ENCODE measurements around the gene SLC25A23.

The SLC25A23 gene

GRCh38 chr19:6453951-6454565, 5.5 kb downstream of the SLC25A23 start:
- H3K4me3 ChIP-seq (ENCODE audit: low read length) = no peak overlapping the region
- no peaks in the 10 kb centered on the region for H3K9me3 ChIP-seq (replicated peaks; ENCODE audit: insufficient read depth, low read length)
- H3K9ac ChIP-seq (ENCODE audit: low read length) = no peak overlapping the region
- no peak overlapping the region for H3K27ac ChIP-seq (ENCODE audit: low read length)
- TF ChIP-seq EZH2 (optimal IDR thresholded peaks at IDR 0.05; ENCODE audit: low read depth, low read length) = no peak
- no peak for TF ChIP-seq CTCF (IDR thresholded peaks at IDR 0.05; ENCODE audit: low read length)
- TF ChIP-seq EZH2phosphoT487 (IDR thresholded peaks at IDR 0.05; ENCODE audit: low read length) = no peak
- H3K4me2 ChIP-seq (ENCODE audit: low read depth, low read length) = no peak overlapping the region
- no peaks in the 10 kb centered on the region for H4K20me1 ChIP-seq (ENCODE audit: insufficient read depth, low read length)
- no peak overlapping the region for H2AFZ ChIP-seq (ENCODE audit: low read length)
- H3K9me2 ChIP-seq (replicated peaks; ENCODE audit: insufficient read depth, low read length) = no peaks in the 10 kb centered on the region
- H3K36me3 ChIP-seq (replicated peaks; ENCODE audit: insufficient read depth, low read length) = 0 out of 2 replicates have a peak, but pooled peaks cover 5% of the 10 kb centered on the region
- H3K79me2 ChIP-seq (ENCODE audit: low read length) = no peaks in the 10 kb centered on the region
- peaks cover 7% of the 10 kb centered on the region; the same call in 1 of the 2 replicates for H3K4me1 ChIP-seq (ENCODE audit: low read length)
- no peaks in the 10 kb centered on the region for H3K27me3 ChIP-seq (replicated peaks; ENCODE audit: insufficient read depth, low read length)
- H3F3A ChIP-seq (ENCODE audit: insufficient read depth, low read length) = no peaks in the 10 kb centered on the region
- no peak for DNase-seq

- no peaks in the 10 kb centered on the region for H3F3A ChIP-seq (ENCODE audit: insufficient read depth, low read length)
- H2AFZ ChIP-seq (ENCODE audit: low read length) = no peak overlapping the region
- DNase-seq = no peak
- no peaks in the 10 kb centered on the region for H3K27me3 ChIP-seq (replicated peaks; ENCODE audit: insufficient read depth, low read length)
- H3K9ac ChIP-seq (ENCODE audit: low read length) = no peak overlapping the region
- H3K36me3 ChIP-seq (replicated peaks; ENCODE audit: insufficient read depth, low read length) = 0 out of 2 replicates have a peak, but pooled peaks cover 5% of the 10 kb centered on the region
- H3K4me2 ChIP-seq (ENCODE audit: low read depth, low read length) = no peak overlapping the region
- H3K4me3 ChIP-seq (ENCODE audit: low read length) = no peak overlapping the region
- no peak overlapping the region for H3K27ac ChIP-seq (ENCODE audit: low read length)
- TF ChIP-seq EZH2 (optimal IDR thresholded peaks at IDR 0.05; ENCODE audit: low read depth, low read length) (no peak), CTCF (IDR thresholded peaks at IDR 0.05; ENCODE audit: low read length) (no peak), EZH2phosphoT487 (IDR thresholded peaks at IDR 0.05; ENCODE audit: low read length) (no peak)
- no peaks in the 10 kb centered on the region for H3K9me2 ChIP-seq (replicated peaks; ENCODE audit: insufficient read depth, low read length)
- no peaks in the 10 kb centered on the region for H3K4me1 ChIP-seq (ENCODE audit: low read length)
- no peaks in the 10 kb centered on the region for H4K20me1 ChIP-seq (ENCODE audit: insufficient read depth, low read length)
- no peaks in the 10 kb centered on the region for H3K9me3 ChIP-seq (replicated peaks; ENCODE audit: insufficient read depth, low read length)
- no peaks in the 10 kb centered on the region for H3K79me2 ChIP-seq (ENCODE audit: low read length)
Measured at GRCh38 chr19:6452899-6453298, 6.7 kb downstream of the SLC25A23 start.

- H3K4me1 ChIP-seq (ENCODE audit: low read length) = no peaks in the 10 kb centered on the region
- H3K27ac ChIP-seq (ENCODE audit: low read length) = no peak overlapping the region
- no peaks in the 10 kb centered on the region for H4K20me1 ChIP-seq (ENCODE audit: insufficient read depth, low read length)
- no peak overlapping the region for H2AFZ ChIP-seq (ENCODE audit: low read length)
- no peaks in the 10 kb centered on the region for H3F3A ChIP-seq (ENCODE audit: insufficient read depth, low read length)
- H3K36me3 ChIP-seq (replicated peaks; ENCODE audit: insufficient read depth, low read length) = 0 out of 2 replicates have a peak, but pooled peaks cover 5% of the 10 kb centered on the region
- no peaks in the 10 kb centered on the region for H3K9me2 ChIP-seq (replicated peaks; ENCODE audit: insufficient read depth, low read length)
- H3K4me2 ChIP-seq (ENCODE audit: low read depth, low read length) = no peak overlapping the region
- no peak overlapping the region for H3K4me3 ChIP-seq (ENCODE audit: low read length)
- H3K9ac ChIP-seq (ENCODE audit: low read length) = no peak overlapping the region
- DNase-seq = no peak
- no peaks in the 10 kb centered on the region for H3K27me3 ChIP-seq (replicated peaks; ENCODE audit: insufficient read depth, low read length)
- TF ChIP-seq EZH2phosphoT487 (IDR thresholded peaks at IDR 0.05; ENCODE audit: low read length) (no peak), CTCF (IDR thresholded peaks at IDR 0.05; ENCODE audit: low read length) (no peak), EZH2 (optimal IDR thresholded peaks at IDR 0.05; ENCODE audit: low read depth, low read length) (no peak)
- H3K79me2 ChIP-seq (ENCODE audit: low read length) = no peaks in the 10 kb centered on the region
- no peaks in the 10 kb centered on the region for H3K9me3 ChIP-seq (replicated peaks; ENCODE audit: insufficient read depth, low read length)
Measured at GRCh38 chr19:6452223-6452614, 7.4 kb downstream of the SLC25A23 start.
